Small intestine (tissue), 7 donors: ENCODE measurements around the gene MPZL3. TPM values are rescaled to one million over a fixed set of nuclear protein-coding genes. Genes with fewer than 3 reads are reported as not detected.

Experiments used
- DNase-seq, 2 donors: peaks; one replicate each; pipeline versions ENCODE4 v3.0.0 to v3.0.0-alpha.2; 2013
- FAIRE-seq: peaks from 2 replicates; lab custom pipeline; 2012; peaks lifted over from hg19 to GRCh38; lab: Jason Lieb, UNC
- H3K27ac ChIP-seq, 3 donors: one replicate each; pipeline ENCODE4 v1.5.1; 2013; ENCODE audit warnings: low read length in 2 of 3, mild to moderate bottlenecking in 2 of 3, control low read depth in 1 of 3, inconsistent platforms in 1 of 3, low read depth in 1 of 3, moderate library complexity in 1 of 3
- H3K27me3 ChIP-seq, 3 donors: one replicate each; pipeline ENCODE4 v1.6.1; 2013; ENCODE audit warnings: low read length in 3 of 3, inconsistent platforms in 1 of 3; ENCODE audit not compliant: control insufficient read depth in 3 of 3, insufficient read depth in 3 of 3
- H3K36me3 ChIP-seq, 3 donors: one replicate each; pipeline ENCODE4 v1.6.1; 2013; ENCODE audit warnings: low read length in 3 of 3, inconsistent platforms in 1 of 3, low read depth in 1 of 3, mild to moderate bottlenecking in 1 of 3, moderate library complexity in 1 of 3; ENCODE audit not compliant: control insufficient read depth in 3 of 3, insufficient read depth in 2 of 3
- H3K4me1 ChIP-seq, 3 donors: one replicate each; pipeline ENCODE4 v1.6.1; 2013; ENCODE audit warnings: low read length in 2 of 3, inconsistent platforms in 1 of 3, low read depth in 1 of 3, mild to moderate bottlenecking in 1 of 3, moderate library complexity in 1 of 3; ENCODE audit not compliant: control insufficient read depth in 3 of 3, insufficient read depth in 2 of 3
- H3K4me3 ChIP-seq, 3 donors: one replicate each; pipeline ENCODE4 v1.5.1; 2013; ENCODE audit warnings: low read length in 3 of 3, control low read depth in 1 of 3, inconsistent platforms in 1 of 3, low read depth in 1 of 3, mild to moderate bottlenecking in 1 of 3, moderate library complexity in 1 of 3
- H3K9me3 ChIP-seq, 2 donors: one replicate each; pipeline ENCODE4 v1.6.1; 2013; ENCODE audit warnings: low read depth in 1 of 2, low read length in 1 of 2; ENCODE audit not compliant: control insufficient read depth in 2 of 2, insufficient read depth in 1 of 2
- WGBS, 3 donors: extraction: QIAGEN DNeasy Blood & Tissue Kit; methylation state at CpG; one replicate each; pipeline ENCODE4 v1.1.7; 2013; 5-methylcytosine and 5-hydroxymethylcytosine counted together
- polyA plus RNA-seq, 4 donors: library from polyadenylated mRNA; stranded (reverse) in 3 of 4; unstranded in 1 of 4; fragments of 200-250 nt in 3 of 4; fragments of 120-200 nt in 1 of 4; gene quantifications; one replicate each; pipeline versions ENCODE4 v1.2.1 to v1.2.3, GENCODE V29; 2013
- donor health status: healthy with polysubstance abuse.
- donor health status: control.
- donor health status: control.
- donor health status: Bipolar disorder and iron deficiency.
- donor health status: healthy.

The MPZL3 gene
- polyA plus RNA-seq, 4 donors: 3.0 to 24.9 (median 4.0) TPM

DNA sequence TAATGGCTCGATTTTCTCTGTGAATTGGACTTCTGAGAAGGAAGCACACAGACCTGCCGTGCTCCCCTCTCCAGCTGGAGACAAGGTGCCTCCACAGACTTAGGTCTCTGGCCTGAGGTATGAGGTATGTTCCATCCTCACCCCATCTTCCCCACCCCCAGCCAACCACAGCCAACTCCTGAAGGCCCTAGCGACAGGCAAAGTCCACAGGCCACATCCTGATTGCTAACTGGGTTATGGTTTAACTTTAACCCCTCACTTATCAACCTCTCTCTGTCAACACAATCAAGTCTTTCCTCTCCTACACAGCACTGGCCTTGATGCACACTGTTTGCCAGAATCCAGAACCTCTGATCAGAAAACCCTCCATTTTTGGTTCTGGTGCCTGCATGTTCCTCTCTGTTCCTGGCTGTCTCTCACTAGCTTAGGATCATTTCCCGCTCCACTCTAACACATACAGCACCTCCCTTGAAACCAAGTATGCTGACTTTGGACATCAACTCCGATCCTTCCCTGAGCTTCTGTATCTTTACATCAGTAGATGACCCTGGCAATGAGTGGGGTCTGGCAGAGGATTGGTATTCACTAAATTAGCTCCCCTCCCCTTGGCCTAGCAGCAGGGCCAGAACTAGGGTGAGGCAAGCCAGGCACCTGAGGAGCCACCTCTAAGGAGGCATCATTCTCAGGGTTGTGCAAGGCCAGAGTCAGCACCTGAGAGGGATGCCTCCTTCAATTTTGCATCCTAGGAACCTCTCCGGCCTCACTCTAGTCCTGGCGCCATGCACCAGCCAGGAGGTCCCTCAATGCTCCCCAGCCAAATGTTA, 49.4 kb downstream of the MPZL3 start:
- DNase-seq: peak; percentile 91 to 97
- peaks cover 5 to 73% (median 20%) of the 10 kb centered on the region in 3 donors for H3K4me1 ChIP-seq
- H3K36me3 ChIP-seq: peaks cover 0 to 2% (median 0%) of the 10 kb centered on the region in 3 donors
- H3K27me3 ChIP-seq: no peaks in the 10 kb centered on the region
- FAIRE-seq: no peak
- no peak overlapping the region for H3K4me3 ChIP-seq
- 17 to 61% (median 43%) methylated on average over 7 of the region's 7 CpGs for WGBS, 3 donors
- H3K27ac ChIP-seq: peak overlapping the region; percentile 67 to 78 (median 73)
- H3K9me3 ChIP-seq: no peaks in the 10 kb centered on the region

GRCh38 chr11:118201966-118202365, 50.2 kb downstream of the MPZL3 start:
- FAIRE-seq: no peak

DNA sequence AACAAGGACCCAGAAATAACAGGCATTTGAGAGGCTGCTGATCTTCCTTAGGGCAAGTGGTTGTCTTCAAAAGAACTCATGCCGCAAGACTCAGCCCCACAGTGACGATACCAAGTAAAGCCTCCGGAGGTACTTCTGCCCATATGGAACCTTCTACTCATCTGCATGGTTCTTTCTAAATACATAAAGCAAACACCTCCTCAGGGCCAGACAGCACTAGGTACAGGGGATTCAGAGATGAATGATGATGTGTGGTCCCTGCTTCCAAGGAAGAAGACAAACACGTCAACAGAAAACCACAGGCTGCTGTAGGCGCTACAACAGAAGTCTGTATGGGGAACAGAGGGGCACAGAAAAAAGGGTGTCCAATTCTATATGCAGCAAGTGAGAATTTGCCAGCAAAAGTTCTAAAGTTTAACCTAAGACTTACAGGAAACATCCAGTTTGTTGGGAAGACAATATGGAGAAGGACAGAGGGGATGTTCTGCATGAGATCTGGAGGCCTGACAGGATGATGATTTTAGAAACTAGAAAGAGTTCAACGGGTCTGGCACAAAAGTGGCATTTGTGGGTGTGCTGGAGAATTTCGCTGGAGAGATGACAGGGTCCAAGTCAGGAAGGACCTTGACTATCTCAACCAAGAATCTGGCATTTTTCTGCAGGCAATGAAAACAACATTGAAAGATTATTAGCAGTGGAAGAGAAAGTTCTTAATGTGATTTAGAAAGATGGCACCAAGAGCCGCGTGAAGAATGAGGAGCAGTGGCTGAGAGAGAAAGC, 51.1 kb downstream of the MPZL3 start:
- WGBS, 3 donors: 80 to 88% (median 80%) methylated on average over 9 of the region's 9 CpGs
- DNase-seq: no peak
- Histone ChIP-seq H3K36me3 (peaks cover 0 to 2% (median 0%) of the 10 kb centered on the region in 3 donors), H3K27ac (peak overlapping the region in 1 of 3 donors; percentile 78), H3K4me1 (peaks cover 5 to 77% (median 20%) of the 10 kb centered on the region in 3 donors), H3K27me3 (no peaks in the 10 kb centered on the region), H3K9me3 (no peaks in the 10 kb centered on the region), H3K4me3 (no peak overlapping the region)
- no peak for FAIRE-seq

More at GRCh38 chr11:118201966-118202365, 50.2 kb downstream of the MPZL3 start:
- no peak for DNase-seq
- Histone ChIP-seq H3K27me3 (no peaks in the 10 kb centered on the region), H3K36me3 (peaks cover 0 to 2% (median 0%) of the 10 kb centered on the region in 3 donors), H3K9me3 (no peaks in the 10 kb centered on the region), H3K4me1 (peaks cover 5 to 77% (median 20%) of the 10 kb centered on the region in 3 donors), H3K4me3 (no peak overlapping the region), H3K27ac (peak overlapping the region in 2 of 3 donors; percentile 12 to 78)
- 75 to 81% (median 76%) methylated on average over 2 of the region's 2 CpGs for WGBS, 3 donors

- Histone ChIP-seq H3K4me1 (peaks cover 5 to 74% (median 20%) of the 10 kb centered on the region in 3 donors), H3K9me3 (no peaks in the 10 kb centered on the region), H3K36me3 (peaks cover 0 to 2% (median 0%) of the 10 kb centered on the region in 3 donors), H3K4me3 (no peak overlapping the region), H3K27ac (no peak overlapping the region), H3K27me3 (no peaks in the 10 kb centered on the region)
- FAIRE-seq (no peak), DNase-seq (no peak)
- WGBS, 3 donors: 85 to 88% (median 87%) methylated on average over 5 of the region's 5 CpGs
These were observed 51.7 kb downstream of the MPZL3 start for GRCh38 chr11:118200497-118200896.

DNA sequence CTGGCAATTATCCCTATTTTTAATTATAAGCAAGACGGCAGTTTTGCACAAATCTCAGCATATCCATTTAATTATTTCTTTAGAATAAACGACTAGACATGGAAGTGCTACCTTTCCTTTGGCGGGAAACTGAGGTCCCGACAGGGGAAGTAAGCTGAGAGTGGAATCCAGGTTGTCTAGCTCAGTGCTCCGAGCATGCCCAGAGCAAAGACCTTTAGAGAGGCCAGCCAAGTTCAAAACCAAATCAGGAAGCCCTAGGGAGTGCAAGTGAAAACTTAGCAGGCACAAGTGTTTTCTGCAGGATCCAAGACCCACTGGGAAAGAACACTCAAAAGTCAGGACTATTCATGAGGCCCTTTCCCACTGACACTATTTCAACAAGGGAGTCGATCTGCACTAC, 53.0 kb downstream of the MPZL3 start:
- Histone ChIP-seq H3K4me3 (no peak overlapping the region), H3K36me3 (no peaks in the 10 kb centered on the region), H3K27me3 (no peaks in the 10 kb centered on the region), H3K9me3 (no peaks in the 10 kb centered on the region), H3K4me1 (peaks cover under 1 to 73% (median 16%) of the 10 kb centered on the region in 3 donors), H3K27ac (no peak overlapping the region)
- FAIRE-seq (no peak), DNase-seq (no peak)
- WGBS, 3 donors: 79 to 90% (median 80%) methylated on average over 6 of the region's 6 CpGs

DNA sequence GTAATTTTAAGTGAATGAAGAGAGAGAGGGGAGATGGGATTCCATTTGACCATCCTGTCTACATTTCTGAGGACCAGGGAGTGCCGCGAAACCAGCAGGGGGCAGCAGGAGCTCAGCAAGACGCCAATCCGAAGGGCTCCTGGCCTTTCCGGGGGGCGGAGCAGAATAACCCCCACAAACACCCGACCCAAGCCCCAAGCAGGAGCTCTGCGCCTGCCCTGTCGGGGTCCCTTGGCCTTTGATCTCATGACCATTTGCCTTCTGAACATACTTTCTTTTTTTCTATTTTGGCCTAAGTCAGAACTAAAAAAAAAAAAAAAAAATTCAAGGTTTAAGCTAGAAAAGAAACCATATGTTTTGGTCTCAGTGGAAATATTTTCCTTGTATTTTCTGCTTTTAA, 53.8 kb downstream of the MPZL3 start:
- Histone ChIP-seq H3K36me3 (no peaks in the 10 kb centered on the region), H3K4me3 (no peak overlapping the region), H3K9me3 (no peaks in the 10 kb centered on the region), H3K27ac (peak overlapping the region in 1 of 3 donors; percentile 22), H3K4me1 (peaks cover 0 to 68% (median 12%) of the 10 kb centered on the region in 3 donors), H3K27me3 (no peaks in the 10 kb centered on the region)
- FAIRE-seq (no peak), DNase-seq (peak; percentile 70 to 88)
- WGBS, 3 donors: 1% methylated on average over 8 to 9 of the region's 9 CpGs

DNA sequence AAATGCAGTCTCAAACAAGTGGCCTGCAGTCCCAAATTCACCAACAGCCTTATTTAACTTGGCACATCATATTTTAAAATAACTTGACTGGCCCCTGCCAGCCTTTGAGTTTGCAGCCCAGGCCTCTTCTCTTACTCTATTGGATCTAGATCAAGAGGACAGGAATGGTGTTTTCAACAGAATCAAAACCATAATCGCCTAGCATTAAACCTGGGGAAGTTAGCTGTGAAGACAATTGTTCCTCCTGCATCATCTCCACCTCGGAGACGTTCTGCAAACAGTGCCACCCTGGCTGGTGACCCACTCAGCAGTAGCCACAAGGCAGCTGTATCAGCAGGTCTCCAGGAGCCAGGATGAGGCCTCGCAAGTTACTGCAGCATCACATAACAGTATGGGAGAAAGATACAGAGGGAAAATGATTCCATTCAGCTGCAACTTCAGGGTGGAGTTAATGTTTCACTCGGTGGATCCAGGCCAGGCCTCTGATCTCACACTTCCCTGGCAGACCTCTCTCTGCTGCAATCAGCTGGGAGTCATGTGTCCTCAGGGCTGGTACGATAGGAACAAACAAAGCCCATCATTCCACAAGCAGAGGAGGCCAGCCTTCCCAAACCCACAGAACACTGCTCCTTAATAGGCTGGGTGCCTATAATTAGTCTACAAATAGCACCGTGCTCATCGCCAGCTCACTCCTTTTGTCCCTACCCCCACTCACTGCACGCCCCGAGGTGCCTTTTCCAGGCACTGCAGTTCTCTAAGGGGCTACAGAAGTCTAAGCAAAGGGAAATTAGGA, 57.1 kb downstream of the MPZL3 start:
- peak overlapping the region in 2 of 3 donors; percentile 62 to 72 for H3K27ac ChIP-seq
- no peak for FAIRE-seq
- peaks cover 0 to 12% of the 10 kb centered on the region in 2 donors for H3K9me3 ChIP-seq
- H3K4me1 ChIP-seq: peaks cover 0 to 44% (median 0%) of the 10 kb centered on the region in 3 donors
- no peak overlapping the region for H3K4me3 ChIP-seq
- 14 to 37% (median 24%) methylated on average over 10 of the region's 10 CpGs for WGBS, 3 donors
- no peaks in the 10 kb centered on the region for H3K27me3 ChIP-seq
- H3K36me3 ChIP-seq: no peaks in the 10 kb centered on the region
- DNase-seq: peak; percentile 92
